HepG2 (cell line): Measurements from ENCODE around the gene ARHGAP5. TPM values are rescaled to one million over a fixed set of nuclear protein-coding genes. Genes with fewer than 3 reads are reported as not detected.

ENCODE experiments used
- E2F5 ChIP-seq: sonication (generic); formaldehyde crosslinking; conservative IDR thresholded peaks from 2 replicates; pipeline ENCODE4 v1.4.0; 2020; ENCODE audit warnings: missing genetic modification reagents
- polyA plus RNA-seq, 8 experiments: library from polyadenylated mRNA; depleted of rRNA in 3 of 8; stranded (reverse) in 7 of 8; unstranded in 1 of 8; fragments of >200 nt; fragmentation: Illumina TruSeq in 4 of 8; extraction: Trizol in 4 of 8; gene quantifications; 2 replicates each; pipeline versions ENCODE4 v1.2.1 to v1.2.3, GENCODE V29; 2011 to 2016; ENCODE audit warnings: low read depth in 4 of 8, missing spikeins in 1 of 8, mixed read lengths in 1 of 8; ENCODE audit not compliant: insufficient read depth in 1 of 8
- total RNA-seq, 5 experiments: library from RNA; depleted of rRNA; stranded (reverse); fragments of >200 nt; fragmentation: Illumina TruSeq; extraction: Trizol; gene quantifications; 2 replicates each; pipeline ENCODE4 v1.2.3, GENCODE V29; 2016; ENCODE audit warnings: low read depth in 1 of 5
- TF ChIP-seq, protein P1 (sequence below): sonication (generic); formaldehyde crosslinking; IDR thresholded peaks from 2 replicates; pipeline ENCODE4 v1.9.0; 2021; ENCODE audit warnings: mild to moderate bottlenecking, missing genetic modification reagents
- TF ChIP-seq, protein P2 (sequence below): IDR thresholded peaks from 2 replicates; pipeline ENCODE4 v1.6.1; 2018; ENCODE audit warnings: missing genetic modification reagents
- TF ChIP-seq, protein P3 (sequence below): sonication (generic); formaldehyde crosslinking; IDR thresholded peaks from 2 replicates; pipeline ENCODE4 v1.4.0; 2020; ENCODE audit warnings: missing genetic modification reagents
- TF ChIP-seq, protein P4 (sequence below): IDR thresholded peaks from 2 replicates; pipeline ENCODE4 v1.6.1; 2016; ENCODE audit warnings: mild to moderate bottlenecking
- TF ChIP-seq, protein P5 (sequence below): sonication (generic); formaldehyde crosslinking; IDR thresholded peaks from 2 replicates; pipeline ENCODE4 v1.4.0; 2020; ENCODE audit warnings: missing genetic modification reagents

The ARHGAP5 gene
- total and polyA plus RNA-seq, 2 of the 13 experiments (the other 11 are each of a cell fraction or from before 2014, with no cell fraction given) = 33.7 to 144 TPM

GRCh38 chr14:32202998-32203882, 126.1 kb downstream of the ARHGAP5 start, which contains the start of gene RNU6-8 (continued):
- TF ChIP-seq, protein P1, sequence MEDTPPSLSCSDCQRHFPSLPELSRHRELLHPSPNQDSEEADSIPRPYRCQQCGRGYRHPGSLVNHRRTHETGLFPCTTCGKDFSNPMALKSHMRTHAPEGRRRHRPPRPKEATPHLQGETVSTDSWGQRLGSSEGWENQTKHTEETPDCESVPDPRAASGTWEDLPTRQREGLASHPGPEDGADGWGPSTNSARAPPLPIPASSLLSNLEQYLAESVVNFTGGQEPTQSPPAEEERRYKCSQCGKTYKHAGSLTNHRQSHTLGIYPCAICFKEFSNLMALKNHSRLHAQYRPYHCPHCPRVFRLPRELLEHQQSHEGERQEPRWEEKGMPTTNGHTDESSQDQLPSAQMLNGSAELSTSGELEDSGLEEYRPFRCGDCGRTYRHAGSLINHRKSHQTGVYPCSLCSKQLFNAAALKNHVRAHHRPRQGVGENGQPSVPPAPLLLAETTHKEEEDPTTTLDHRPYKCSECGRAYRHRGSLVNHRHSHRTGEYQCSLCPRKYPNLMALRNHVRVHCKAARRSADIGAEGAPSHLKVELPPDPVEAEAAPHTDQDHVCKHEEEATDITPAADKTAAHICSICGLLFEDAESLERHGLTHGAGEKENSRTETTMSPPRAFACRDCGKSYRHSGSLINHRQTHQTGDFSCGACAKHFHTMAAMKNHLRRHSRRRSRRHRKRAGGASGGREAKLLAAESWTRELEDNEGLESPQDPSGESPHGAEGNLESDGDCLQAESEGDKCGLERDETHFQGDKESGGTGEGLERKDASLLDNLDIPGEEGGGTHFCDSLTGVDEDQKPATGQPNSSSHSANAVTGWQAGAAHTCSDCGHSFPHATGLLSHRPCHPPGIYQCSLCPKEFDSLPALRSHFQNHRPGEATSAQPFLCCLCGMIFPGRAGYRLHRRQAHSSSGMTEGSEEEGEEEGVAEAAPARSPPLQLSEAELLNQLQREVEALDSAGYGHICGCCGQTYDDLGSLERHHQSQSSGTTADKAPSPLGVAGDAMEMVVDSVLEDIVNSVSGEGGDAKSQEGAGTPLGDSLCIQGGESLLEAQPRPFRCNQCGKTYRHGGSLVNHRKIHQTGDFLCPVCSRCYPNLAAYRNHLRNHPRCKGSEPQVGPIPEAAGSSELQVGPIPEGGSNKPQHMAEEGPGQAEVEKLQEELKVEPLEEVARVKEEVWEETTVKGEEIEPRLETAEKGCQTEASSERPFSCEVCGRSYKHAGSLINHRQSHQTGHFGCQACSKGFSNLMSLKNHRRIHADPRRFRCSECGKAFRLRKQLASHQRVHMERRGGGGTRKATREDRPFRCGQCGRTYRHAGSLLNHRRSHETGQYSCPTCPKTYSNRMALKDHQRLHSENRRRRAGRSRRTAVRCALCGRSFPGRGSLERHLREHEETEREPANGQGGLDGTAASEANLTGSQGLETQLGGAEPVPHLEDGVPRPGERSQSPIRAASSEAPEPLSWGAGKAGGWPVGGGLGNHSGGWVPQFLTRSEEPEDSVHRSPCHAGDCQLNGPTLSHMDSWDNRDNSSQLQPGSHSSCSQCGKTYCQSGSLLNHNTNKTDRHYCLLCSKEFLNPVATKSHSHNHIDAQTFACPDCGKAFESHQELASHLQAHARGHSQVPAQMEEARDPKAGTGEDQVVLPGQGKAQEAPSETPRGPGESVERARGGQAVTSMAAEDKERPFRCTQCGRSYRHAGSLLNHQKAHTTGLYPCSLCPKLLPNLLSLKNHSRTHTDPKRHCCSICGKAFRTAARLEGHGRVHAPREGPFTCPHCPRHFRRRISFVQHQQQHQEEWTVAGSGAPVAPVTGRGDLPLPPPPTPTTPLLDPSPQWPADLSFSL (CRISPR knock-in tag) = peak; percentile 75
- TF ChIP-seq E2F5 (CRISPR knock-in tag) = peak; percentile 88
- TF ChIP-seq, protein P2, sequence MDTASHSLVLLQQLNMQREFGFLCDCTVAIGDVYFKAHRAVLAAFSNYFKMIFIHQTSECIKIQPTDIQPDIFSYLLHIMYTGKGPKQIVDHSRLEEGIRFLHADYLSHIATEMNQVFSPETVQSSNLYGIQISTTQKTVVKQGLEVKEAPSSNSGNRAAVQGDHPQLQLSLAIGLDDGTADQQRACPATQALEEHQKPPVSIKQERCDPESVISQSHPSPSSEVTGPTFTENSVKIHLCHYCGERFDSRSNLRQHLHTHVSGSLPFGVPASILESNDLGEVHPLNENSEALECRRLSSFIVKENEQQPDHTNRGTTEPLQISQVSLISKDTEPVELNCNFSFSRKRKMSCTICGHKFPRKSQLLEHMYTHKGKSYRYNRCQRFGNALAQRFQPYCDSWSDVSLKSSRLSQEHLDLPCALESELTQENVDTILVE (CRISPR knock-in tag) = peak; percentile 96
- TF ChIP-seq, protein P3, sequence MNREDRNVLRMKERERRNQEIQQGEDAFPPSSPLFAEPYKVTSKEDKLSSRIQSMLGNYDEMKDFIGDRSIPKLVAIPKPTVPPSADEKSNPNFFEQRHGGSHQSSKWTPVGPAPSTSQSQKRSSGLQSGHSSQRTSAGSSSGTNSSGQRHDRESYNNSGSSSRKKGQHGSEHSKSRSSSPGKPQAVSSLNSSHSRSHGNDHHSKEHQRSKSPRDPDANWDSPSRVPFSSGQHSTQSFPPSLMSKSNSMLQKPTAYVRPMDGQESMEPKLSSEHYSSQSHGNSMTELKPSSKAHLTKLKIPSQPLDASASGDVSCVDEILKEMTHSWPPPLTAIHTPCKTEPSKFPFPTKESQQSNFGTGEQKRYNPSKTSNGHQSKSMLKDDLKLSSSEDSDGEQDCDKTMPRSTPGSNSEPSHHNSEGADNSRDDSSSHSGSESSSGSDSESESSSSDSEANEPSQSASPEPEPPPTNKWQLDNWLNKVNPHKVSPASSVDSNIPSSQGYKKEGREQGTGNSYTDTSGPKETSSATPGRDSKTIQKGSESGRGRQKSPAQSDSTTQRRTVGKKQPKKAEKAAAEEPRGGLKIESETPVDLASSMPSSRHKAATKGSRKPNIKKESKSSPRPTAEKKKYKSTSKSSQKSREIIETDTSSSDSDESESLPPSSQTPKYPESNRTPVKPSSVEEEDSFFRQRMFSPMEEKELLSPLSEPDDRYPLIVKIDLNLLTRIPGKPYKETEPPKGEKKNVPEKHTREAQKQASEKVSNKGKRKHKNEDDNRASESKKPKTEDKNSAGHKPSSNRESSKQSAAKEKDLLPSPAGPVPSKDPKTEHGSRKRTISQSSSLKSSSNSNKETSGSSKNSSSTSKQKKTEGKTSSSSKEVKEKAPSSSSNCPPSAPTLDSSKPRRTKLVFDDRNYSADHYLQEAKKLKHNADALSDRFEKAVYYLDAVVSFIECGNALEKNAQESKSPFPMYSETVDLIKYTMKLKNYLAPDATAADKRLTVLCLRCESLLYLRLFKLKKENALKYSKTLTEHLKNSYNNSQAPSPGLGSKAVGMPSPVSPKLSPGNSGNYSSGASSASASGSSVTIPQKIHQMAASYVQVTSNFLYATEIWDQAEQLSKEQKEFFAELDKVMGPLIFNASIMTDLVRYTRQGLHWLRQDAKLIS (CRISPR knock-in tag) = peak; percentile 94
- TF ChIP-seq, protein P4, sequence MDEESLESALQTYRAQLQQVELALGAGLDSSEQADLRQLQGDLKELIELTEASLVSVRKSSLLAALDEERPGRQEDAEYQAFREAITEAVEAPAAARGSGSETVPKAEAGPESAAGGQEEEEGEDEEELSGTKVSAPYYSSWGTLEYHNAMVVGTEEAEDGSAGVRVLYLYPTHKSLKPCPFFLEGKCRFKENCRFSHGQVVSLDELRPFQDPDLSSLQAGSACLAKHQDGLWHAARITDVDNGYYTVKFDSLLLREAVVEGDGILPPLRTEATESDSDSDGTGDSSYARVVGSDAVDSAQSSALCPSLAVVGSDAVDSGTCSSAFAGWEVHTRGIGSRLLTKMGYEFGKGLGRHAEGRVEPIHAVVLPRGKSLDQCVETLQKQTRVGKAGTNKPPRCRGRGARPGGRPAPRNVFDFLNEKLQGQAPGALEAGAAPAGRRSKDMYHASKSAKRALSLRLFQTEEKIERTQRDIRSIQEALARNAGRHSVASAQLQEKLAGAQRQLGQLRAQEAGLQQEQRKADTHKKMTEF (CRISPR knock-in tag) = peak; percentile 99
- TF ChIP-seq, protein P5, sequence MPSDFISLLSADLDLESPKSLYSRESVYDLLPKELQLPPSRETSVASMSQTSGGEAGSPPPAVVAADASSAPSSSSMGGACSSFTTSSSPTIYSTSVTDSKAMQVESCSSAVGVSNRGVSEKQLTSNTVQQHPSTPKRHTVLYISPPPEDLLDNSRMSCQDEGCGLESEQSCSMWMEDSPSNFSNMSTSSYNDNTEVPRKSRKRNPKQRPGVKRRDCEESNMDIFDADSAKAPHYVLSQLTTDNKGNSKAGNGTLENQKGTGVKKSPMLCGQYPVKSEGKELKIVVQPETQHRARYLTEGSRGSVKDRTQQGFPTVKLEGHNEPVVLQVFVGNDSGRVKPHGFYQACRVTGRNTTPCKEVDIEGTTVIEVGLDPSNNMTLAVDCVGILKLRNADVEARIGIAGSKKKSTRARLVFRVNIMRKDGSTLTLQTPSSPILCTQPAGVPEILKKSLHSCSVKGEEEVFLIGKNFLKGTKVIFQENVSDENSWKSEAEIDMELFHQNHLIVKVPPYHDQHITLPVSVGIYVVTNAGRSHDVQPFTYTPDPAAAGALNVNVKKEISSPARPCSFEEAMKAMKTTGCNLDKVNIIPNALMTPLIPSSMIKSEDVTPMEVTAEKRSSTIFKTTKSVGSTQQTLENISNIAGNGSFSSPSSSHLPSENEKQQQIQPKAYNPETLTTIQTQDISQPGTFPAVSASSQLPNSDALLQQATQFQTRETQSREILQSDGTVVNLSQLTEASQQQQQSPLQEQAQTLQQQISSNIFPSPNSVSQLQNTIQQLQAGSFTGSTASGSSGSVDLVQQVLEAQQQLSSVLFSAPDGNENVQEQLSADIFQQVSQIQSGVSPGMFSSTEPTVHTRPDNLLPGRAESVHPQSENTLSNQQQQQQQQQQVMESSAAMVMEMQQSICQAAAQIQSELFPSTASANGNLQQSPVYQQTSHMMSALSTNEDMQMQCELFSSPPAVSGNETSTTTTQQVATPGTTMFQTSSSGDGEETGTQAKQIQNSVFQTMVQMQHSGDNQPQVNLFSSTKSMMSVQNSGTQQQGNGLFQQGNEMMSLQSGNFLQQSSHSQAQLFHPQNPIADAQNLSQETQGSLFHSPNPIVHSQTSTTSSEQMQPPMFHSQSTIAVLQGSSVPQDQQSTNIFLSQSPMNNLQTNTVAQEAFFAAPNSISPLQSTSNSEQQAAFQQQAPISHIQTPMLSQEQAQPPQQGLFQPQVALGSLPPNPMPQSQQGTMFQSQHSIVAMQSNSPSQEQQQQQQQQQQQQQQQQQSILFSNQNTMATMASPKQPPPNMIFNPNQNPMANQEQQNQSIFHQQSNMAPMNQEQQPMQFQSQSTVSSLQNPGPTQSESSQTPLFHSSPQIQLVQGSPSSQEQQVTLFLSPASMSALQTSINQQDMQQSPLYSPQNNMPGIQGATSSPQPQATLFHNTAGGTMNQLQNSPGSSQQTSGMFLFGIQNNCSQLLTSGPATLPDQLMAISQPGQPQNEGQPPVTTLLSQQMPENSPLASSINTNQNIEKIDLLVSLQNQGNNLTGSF (CRISPR knock-in tag) = peak; percentile 93; the same call in 1 of the 2 replicates
